22Rv1 (cell line): ENCODE results near the gene MAN1A1.

Experiments
- H3K27ac ChIP-seq: fragments of 450-650 bp; 2 replicates; pipeline ENCODE4 v1.5.1; 2017
- ZFX ChIP-seq: fragments of 450-650 bp; IDR thresholded peaks from 2 replicates; pipeline ENCODE4 v1.6.1; 2017; ENCODE audit warnings: antibody characterized with exemption, borderline replicate concordance
- TF ChIP-seq, protein P1 (sequence below): fragments of 450-650 bp; IDR thresholded peaks from 2 replicates; pipeline ENCODE4 v1.5.1; 2017; ENCODE audit warnings: mild to moderate bottlenecking

MAN1A1 gene

DNA sequence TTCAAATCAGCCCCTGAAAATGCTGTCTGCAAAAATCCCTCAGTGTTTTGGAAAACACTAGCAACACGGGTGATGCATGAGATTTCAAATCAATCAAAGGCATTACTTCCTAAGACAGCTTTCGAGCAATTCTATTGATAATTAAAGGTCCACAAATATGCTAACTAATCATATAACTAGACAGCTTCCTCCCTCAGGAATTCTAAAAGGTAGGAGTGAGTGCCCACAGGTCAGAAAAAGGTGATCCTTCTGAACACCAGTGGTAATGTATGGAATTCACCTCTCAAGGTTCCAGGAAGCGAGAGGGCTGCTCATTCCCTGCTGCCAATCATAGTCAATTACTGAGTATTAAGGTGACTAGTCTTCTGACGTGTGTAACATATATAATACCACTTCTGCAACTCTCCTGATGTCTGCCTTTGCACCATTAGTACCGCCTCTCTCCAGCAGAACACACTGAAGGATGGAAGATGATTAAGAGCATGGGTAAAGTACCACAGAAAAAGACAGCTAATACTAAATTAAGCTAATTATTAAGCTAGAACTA, 16.4 kb downstream of the MAN1A1 start:
- no peak overlapping the region for H3K27ac ChIP-seq
- TF ChIP-seq, protein P1, sequence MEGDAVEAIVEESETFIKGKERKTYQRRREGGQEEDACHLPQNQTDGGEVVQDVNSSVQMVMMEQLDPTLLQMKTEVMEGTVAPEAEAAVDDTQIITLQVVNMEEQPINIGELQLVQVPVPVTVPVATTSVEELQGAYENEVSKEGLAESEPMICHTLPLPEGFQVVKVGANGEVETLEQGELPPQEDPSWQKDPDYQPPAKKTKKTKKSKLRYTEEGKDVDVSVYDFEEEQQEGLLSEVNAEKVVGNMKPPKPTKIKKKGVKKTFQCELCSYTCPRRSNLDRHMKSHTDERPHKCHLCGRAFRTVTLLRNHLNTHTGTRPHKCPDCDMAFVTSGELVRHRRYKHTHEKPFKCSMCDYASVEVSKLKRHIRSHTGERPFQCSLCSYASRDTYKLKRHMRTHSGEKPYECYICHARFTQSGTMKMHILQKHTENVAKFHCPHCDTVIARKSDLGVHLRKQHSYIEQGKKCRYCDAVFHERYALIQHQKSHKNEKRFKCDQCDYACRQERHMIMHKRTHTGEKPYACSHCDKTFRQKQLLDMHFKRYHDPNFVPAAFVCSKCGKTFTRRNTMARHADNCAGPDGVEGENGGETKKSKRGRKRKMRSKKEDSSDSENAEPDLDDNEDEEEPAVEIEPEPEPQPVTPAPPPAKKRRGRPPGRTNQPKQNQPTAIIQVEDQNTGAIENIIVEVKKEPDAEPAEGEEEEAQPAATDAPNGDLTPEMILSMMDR = no peak
- TF ChIP-seq ZFX = no peak

DNA sequence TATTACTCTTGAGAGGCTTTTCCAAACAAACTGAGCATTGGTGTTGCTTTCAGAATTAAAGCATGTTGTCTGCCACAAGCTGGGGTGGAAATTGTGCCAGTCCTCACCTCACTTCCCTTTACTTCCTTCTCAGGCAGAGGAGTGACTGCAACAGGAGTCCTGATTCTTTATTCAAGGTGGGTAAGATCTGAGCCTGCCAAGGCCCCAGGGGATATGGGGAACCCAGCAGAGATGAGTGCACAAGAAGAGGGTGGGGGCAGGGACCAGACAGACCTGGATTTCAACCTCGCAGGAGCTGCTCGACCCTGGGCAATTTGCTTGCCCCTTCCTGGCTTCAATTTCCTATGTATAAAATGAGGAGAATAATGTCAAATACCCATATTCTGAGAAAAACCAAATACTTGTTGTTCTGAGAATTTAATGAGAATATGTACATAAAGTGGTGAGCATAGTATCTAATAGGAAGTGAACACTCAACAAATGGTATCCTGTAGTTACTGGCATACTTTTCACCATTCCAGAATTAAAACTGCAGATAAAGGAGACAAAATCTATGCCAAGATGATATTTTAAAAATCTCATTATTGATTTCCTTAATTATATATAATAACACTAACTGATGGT, 17.8 kb downstream of the MAN1A1 start:
- no peak overlapping the region for H3K27ac ChIP-seq
- no peak for TF ChIP-seq ZFX
- TF ChIP-seq, protein P1 = no peak

DNA sequence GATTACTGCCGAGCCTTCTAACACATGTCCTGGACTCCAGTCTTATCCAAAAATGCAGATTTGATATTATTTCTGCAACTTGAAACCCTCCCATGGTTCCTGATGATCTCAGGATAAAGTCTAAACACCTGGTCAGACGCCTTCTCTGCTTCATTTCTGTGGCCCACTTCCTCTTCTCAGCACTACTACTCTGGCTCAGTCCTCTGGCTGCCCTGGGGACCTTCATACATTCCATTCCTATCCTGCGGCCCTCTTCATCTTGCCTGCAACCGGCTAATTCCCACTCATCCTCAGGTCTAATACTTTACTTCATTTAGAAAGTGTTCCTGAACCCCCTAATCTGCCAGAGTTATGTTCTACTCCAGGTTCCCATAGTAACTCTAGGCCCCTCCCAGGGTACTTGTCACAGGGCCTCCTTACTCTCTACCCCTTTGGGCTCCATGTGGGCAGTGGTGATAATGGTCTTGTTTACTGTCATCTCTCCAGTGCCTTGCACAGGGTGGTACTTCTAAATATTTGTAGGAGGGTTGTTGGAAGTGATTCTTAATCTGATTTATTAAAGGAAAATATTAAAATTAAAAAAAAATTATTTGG, 18.9 kb downstream of the MAN1A1 start:
- TF ChIP-seq, protein P1 = no peak
- TF ChIP-seq ZFX = no peak
- no peak overlapping the region for H3K27ac ChIP-seq

DNA sequence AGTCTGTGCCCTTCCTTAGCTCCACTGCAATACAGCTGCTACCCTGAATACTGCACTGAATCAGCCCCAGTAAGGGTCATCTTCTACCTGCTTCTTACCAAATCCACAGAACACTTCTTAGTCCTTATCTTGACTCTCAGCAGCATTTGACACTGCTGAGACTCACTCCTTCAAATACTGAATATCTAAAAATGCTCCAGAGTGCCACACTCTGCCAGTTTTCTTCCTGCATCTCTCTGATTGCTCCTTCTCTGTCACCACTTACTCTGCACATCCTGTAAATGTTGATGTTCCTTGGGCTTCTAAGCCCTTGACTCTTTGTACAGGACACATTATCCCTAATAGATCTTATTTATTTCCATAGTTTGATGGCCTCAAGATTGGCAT, 19.8 kb downstream of the MAN1A1 start:
- no peak overlapping the region for H3K27ac ChIP-seq
- TF ChIP-seq, protein P1 = no peak
- no peak for TF ChIP-seq ZFX

DNA sequence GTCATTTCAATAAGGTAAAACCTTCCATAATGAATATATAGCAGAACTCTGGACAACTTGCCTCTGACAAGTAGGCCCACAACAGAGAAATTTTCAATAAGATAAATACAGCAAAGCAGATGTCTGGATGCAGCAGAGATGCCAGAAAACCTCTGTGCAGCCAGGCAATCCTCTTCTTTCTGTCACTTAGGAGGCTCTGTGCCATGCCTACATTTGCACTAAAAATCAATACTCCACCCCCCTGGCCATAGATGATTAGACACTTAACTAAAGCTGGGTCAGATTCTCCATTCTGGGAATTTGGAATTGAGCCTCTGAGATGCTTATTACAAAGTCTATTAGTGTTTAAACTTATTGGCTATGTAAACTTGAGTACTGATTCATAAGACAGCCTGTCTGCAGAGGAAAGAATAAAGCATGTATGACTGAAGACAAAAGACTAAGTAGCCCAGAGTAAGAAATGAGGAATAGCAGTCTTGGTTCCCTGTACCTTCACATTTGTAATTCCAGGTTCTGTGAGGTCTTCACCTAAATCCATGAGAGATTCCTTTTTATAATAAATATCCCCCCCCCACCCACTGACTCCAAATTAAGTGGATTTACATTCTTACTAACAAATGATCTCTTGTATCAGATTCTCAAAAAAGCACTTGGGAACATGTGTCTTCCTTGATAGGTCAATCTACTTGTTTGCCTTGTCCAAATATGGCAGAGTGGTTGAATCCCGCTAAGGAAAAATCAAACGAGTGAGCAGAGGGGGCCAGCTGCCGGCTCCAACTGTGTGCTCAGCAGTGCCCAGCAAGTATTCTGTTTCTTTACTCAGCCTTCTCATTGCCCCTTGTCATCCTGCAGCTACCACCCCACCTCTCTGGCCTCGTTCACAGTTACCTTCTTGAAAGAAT, 20.4 kb downstream of the MAN1A1 start:
- TF ChIP-seq, protein P1 = no peak
- no peak for TF ChIP-seq ZFX

DNA sequence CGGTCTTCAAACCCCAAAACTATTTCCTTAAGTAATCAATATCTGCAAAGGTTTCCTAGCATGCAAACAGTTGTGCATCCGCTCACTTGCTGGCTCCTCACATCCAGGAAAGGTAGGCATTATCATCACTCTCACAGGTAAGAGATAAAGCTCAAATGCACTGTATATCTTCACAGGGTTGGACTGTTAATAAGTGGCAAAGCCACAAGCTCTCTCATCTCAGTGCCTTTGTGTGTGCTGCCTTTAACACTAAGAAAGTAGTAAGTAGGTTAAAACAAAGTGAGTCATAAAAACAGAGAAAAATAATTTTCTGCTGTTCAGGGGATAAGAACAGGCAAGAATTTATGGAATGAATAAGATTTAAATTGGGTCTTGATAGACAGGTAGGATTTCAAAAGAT, 21.3 kb downstream of the MAN1A1 start:
- no peak for TF ChIP-seq ZFX
- TF ChIP-seq, protein P1 = no peak
- no peak overlapping the region for H3K27ac ChIP-seq

More for the DNA sequence above, 20.4 kb downstream of the MAN1A1 start:
- H3K27ac ChIP-seq = no peak overlapping the region
